KMS-11 (cell line): Measurements from ENCODE around the gene UGGT1.
A peak's percentile ranks its signal among the peaks of the same experiment; 100 is the strongest.
"Not testable (repeated sequence)": the region's sequence is repeated elsewhere in the genome, so short reads cannot be mapped to it uniquely, and the experiment has no call there.

Source experiments
- H2AFZ ChIP-seq: fragments of 200-600 bp; sonication (generic); 2 replicates; pipeline ENCODE4 v1.6.1; 2016; ENCODE audit warnings: antibody characterized with exemption, mixed run types, low read depth
- H3K27ac ChIP-seq: fragments of 200-600 bp; sonication (generic); 2 replicates; pipeline ENCODE4 v1.6.1; 2016; ENCODE audit warnings: mild to moderate bottlenecking, mixed run types
- H3K27me3 ChIP-seq: fragments of 200-600 bp; sonication (generic); 2 replicates; pipeline ENCODE4 v1.6.1; 2017; ENCODE audit warnings: mild to moderate bottlenecking, low read depth, mixed run types, moderate library complexity; ENCODE audit not compliant: insufficient read depth
- H3K36me3 ChIP-seq: fragments of 200-600 bp; sonication (generic); 2 replicates; pipeline ENCODE4 v1.6.1; 2017; ENCODE audit warnings: mild to moderate bottlenecking, mixed run types; ENCODE audit not compliant: insufficient read depth
- H3K4me1 ChIP-seq: fragments of 200-600 bp; sonication (generic); 2 replicates; pipeline ENCODE4 v1.6.1; 2016; ENCODE audit warnings: mild to moderate bottlenecking, low read depth, mixed run types; ENCODE audit not compliant: poor library complexity, severe bottlenecking
- H3K4me2 ChIP-seq: fragments of 200-600 bp; sonication (generic); 2 replicates; pipeline ENCODE4 v1.7.0; 2016; ENCODE audit warnings: mild to moderate bottlenecking, mixed run types
- H3K4me3 ChIP-seq: fragments of 200-600 bp; sonication (generic); IDR thresholded peaks from 2 replicates; pipeline ENCODE4 v1.6.1; 2017; ENCODE audit warnings: low read depth, low read length, mixed read lengths; ENCODE audit not compliant: insufficient read depth
- H3K79me2 ChIP-seq: fragments of 200-600 bp; sonication (generic); 2 replicates; pipeline ENCODE4 v1.6.1; 2016; ENCODE audit warnings: low read depth, mixed run types; ENCODE audit not compliant: insufficient read depth
- H3K9ac ChIP-seq: fragments of 200-600 bp; sonication (generic); 2 replicates; pipeline ENCODE4 v1.6.1; 2016; ENCODE audit warnings: mild to moderate bottlenecking, mixed run types
- H4K20me1 ChIP-seq: fragments of 200-600 bp; sonication (generic); 2 replicates; pipeline ENCODE4 v1.6.1; 2016; ENCODE audit warnings: mild to moderate bottlenecking, mixed run types; ENCODE audit not compliant: insufficient read depth
- TF ChIP-seq, protein P1 (sequence below): fragments of 200-600 bp; sonication (generic); conservative IDR thresholded peaks from 2 replicates; pipeline ENCODE4 v1.6.1; 2017; ENCODE audit warnings: low read depth, mild to moderate bottlenecking, antibody characterized with exemption, low read length, moderate library complexity, mixed read lengths

The UGGT1 gene

DNA sequence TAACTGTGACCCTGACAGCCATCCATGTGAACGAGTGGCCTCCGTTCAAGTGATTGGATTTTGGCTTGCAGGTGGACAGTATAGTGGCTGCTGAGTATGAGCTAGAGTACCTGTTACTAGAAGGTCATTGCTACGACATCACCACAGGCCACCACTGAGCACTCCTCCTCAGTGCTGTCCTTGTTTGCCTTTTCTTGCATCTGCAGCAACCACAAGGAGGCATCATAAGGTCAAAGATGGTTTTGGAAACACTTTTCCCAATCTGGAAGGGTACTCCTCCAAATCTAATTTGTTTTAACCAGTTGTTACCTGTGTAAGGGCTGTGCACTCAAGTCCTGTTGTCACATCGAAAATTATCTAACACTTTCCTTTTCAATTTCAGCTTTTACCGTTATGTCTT is 81.2 kb downstream of the UGGT1 start:
- TF ChIP-seq, protein P1, sequence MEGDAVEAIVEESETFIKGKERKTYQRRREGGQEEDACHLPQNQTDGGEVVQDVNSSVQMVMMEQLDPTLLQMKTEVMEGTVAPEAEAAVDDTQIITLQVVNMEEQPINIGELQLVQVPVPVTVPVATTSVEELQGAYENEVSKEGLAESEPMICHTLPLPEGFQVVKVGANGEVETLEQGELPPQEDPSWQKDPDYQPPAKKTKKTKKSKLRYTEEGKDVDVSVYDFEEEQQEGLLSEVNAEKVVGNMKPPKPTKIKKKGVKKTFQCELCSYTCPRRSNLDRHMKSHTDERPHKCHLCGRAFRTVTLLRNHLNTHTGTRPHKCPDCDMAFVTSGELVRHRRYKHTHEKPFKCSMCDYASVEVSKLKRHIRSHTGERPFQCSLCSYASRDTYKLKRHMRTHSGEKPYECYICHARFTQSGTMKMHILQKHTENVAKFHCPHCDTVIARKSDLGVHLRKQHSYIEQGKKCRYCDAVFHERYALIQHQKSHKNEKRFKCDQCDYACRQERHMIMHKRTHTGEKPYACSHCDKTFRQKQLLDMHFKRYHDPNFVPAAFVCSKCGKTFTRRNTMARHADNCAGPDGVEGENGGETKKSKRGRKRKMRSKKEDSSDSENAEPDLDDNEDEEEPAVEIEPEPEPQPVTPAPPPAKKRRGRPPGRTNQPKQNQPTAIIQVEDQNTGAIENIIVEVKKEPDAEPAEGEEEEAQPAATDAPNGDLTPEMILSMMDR = no peak
- Histone ChIP-seq H3K4me1 (no peaks in the 10 kb centered on the region), H3K4me2 (no peak overlapping the region), H3K27me3 (no peaks in the 10 kb centered on the region), H3K79me2 (no peaks in the 10 kb centered on the region), H3K36me3 (no peaks in the 10 kb centered on the region), H4K20me1 (no peaks in the 10 kb centered on the region), H3K4me3 (no peak overlapping the region), H3K27ac (no peak overlapping the region), H3K9ac (no peak overlapping the region), H2AFZ (no peak overlapping the region)

DNA sequence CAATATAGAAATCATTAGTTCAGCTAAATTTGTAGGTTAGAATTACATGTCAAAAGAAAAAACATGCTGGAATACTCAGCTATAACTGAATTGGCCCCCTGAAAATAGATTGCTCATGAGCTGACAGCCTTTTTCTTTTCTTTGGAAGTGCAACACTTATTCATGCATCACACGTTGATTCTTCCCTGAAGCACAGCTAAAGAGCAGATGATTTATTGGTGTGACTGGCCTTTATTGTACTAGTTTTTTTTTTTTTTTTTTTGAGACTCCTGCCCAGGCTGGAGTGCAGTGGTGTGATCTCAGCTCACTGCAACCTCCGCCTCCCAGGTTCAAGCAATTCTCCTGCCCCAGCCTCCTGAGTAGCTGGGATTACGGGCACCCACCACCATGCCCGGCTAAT is 83.1 kb downstream of the UGGT1 start:
- not testable (repeated sequence) for H4K20me1 ChIP-seq, H3K27ac ChIP-seq, H3K27me3 ChIP-seq, H3K36me3 ChIP-seq, H3K4me2 ChIP-seq, H3K4me3 ChIP-seq, H3K9ac ChIP-seq, H3K4me1 ChIP-seq, H3K79me2 ChIP-seq, H2AFZ ChIP-seq

- Histone ChIP-seq H4K20me1 (no peaks in the 10 kb centered on the region), H3K9ac (no peak overlapping the region), H3K79me2 (no peaks in the 10 kb centered on the region), H3K36me3 (no peaks in the 10 kb centered on the region), H3K27me3 (no peaks in the 10 kb centered on the region), H3K4me2 (no peak overlapping the region), H3K4me1 (no peaks in the 10 kb centered on the region), H3K4me3 (no peak overlapping the region), H3K27ac (no peak overlapping the region), H2AFZ (no peak overlapping the region)
- TF ChIP-seq, protein P1 = no peak
These were observed 86.3 kb downstream of the UGGT1 start for GRCh38 chr2:128177315-128177714.

- no peak overlapping the region for H3K27ac ChIP-seq
- no peaks in the 10 kb centered on the region for H3K79me2 ChIP-seq
- no peak overlapping the region for H3K9ac ChIP-seq
- H3K4me1 ChIP-seq = no peaks in the 10 kb centered on the region
- no peak overlapping the region for H2AFZ ChIP-seq
- H3K4me2 ChIP-seq = no peak overlapping the region
- TF ChIP-seq, protein P1 = no peak
- H3K4me3 ChIP-seq = no peak overlapping the region
- H3K27me3 ChIP-seq = no peaks in the 10 kb centered on the region
- no peaks in the 10 kb centered on the region for H4K20me1 ChIP-seq
- no peaks in the 10 kb centered on the region for H3K36me3 ChIP-seq
These were observed 87.2 kb downstream of the UGGT1 start for GRCh38 chr2:128178149-128178649.

DNA sequence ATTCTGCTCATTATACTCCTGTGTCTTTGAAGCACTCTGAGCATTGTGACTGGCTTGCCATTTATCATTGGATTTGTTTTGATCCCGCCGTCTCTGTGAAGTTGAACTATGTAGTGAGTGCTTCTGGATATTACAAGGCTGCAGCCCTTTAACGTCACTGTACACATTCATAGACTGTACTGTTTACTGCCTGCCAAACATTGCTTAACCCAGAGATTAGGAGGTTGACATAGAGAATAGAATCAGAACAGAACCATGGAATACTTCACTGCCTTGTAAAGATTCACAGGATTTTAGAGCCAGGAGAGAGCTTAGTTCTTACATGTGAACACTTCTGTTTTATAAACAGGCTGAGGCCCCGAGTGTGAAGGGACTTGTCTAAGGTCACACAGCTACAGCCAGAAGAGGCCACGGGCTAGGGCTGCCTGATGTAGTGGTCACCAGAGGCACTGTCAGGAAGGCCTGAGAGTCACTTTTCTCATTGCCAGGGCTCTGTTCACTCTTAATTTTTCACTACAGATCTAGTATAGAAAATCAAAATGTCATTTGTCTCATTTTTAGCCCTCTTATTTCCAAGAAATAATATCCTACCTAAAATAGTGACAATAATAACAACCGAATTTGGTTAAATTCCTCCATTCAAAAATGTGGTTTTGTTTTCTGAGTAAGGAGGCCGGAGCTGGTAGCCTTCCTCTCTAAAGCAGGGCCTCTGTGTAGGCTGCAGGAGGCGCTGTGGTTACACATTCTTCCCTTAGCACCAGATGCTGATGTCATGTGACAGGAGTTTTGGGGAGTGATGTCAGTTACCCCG is 87.9 kb downstream of the UGGT1 start:
- Histone ChIP-seq H3K4me2 (no peak overlapping the region), H3K4me1 (no peaks in the 10 kb centered on the region), H3K27ac (no peak overlapping the region), H3K79me2 (no peaks in the 10 kb centered on the region), H3K9ac (no peak overlapping the region), H3K4me3 (no peak overlapping the region), H3K27me3 (no peaks in the 10 kb centered on the region), H2AFZ (no peak overlapping the region), H3K36me3 (no peaks in the 10 kb centered on the region), H4K20me1 (no peaks in the 10 kb centered on the region)
- TF ChIP-seq, protein P1 = peak; percentile 69
